Measurements from ENCODE around the gene ZCCHC17.

The ZCCHC17 gene

DNA sequence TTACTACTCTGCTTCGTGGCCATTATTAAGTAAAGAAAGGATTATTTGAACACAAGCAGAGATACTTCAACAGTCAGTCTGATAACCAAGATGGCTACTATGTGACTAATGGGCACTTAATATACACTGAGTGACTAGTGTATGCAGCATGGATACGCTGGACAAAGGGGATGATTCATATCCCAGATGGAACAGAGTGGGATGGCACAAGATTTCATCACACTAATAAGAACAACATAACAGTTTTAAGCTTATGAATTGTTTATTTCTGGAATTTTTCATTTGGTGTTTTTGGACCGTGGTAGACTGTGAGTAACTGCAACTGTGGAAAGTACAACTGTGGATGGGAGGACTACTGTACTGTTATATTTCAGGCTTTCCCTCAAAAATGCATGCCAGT, 9.4 kb downstream of the ZCCHC17 start:
- no peak overlapping the region for H3K4me3 ChIP-seq (ENCODE audit: low read depth, low read length)
- TF ChIP-seq, protein P1, sequence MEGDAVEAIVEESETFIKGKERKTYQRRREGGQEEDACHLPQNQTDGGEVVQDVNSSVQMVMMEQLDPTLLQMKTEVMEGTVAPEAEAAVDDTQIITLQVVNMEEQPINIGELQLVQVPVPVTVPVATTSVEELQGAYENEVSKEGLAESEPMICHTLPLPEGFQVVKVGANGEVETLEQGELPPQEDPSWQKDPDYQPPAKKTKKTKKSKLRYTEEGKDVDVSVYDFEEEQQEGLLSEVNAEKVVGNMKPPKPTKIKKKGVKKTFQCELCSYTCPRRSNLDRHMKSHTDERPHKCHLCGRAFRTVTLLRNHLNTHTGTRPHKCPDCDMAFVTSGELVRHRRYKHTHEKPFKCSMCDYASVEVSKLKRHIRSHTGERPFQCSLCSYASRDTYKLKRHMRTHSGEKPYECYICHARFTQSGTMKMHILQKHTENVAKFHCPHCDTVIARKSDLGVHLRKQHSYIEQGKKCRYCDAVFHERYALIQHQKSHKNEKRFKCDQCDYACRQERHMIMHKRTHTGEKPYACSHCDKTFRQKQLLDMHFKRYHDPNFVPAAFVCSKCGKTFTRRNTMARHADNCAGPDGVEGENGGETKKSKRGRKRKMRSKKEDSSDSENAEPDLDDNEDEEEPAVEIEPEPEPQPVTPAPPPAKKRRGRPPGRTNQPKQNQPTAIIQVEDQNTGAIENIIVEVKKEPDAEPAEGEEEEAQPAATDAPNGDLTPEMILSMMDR (IDR thresholded peaks at IDR 0.05; ENCODE audit: low read depth, low read length, missing control alignments) = no peak
- DNase-seq (ENCODE audit: low read depth) = no peak

GRCh38 chr1:31308036-31308435, 11.2 kb downstream of the ZCCHC17 start:
- TF ChIP-seq, protein P1 (IDR thresholded peaks at IDR 0.05; ENCODE audit: low read depth, low read length, missing control alignments) = no peak
- no peak overlapping the region for H3K4me3 ChIP-seq (ENCODE audit: low read depth, low read length)
- no peak for DNase-seq (ENCODE audit: low read depth)

GRCh38 chr1:31310198-31310597, 13.4 kb downstream of the ZCCHC17 start:
- no peak for DNase-seq (ENCODE audit: low read depth)
- no peak overlapping the region for H3K4me3 ChIP-seq (ENCODE audit: low read depth, low read length)
- TF ChIP-seq, protein P1 (IDR thresholded peaks at IDR 0.05; ENCODE audit: low read depth, low read length, missing control alignments) = no peak

- H3K4me3 ChIP-seq (ENCODE audit: low read depth, low read length) = no peak overlapping the region
- no peak for DNase-seq (ENCODE audit: low read depth)
- TF ChIP-seq, protein P1 (IDR thresholded peaks at IDR 0.05; ENCODE audit: low read depth, low read length, missing control alignments) = no peak
Measured at GRCh38 chr1:31315902-31316301, 19.1 kb downstream of the ZCCHC17 start.

- no peak for DNase-seq (ENCODE audit: low read depth)
- TF ChIP-seq, protein P1 (IDR thresholded peaks at IDR 0.05; ENCODE audit: low read depth, low read length, missing control alignments) = no peak
- no peak overlapping the region for H3K4me3 ChIP-seq (ENCODE audit: low read depth, low read length)
Measured at GRCh38 chr1:31318146-31318545, 21.3 kb downstream of the ZCCHC17 start.

- no peak overlapping the region for H3K4me3 ChIP-seq (ENCODE audit: low read depth, low read length)
- TF ChIP-seq, protein P1 (IDR thresholded peaks at IDR 0.05; ENCODE audit: low read depth, low read length, missing control alignments) = no peak
- DNase-seq (ENCODE audit: low read depth) = no peak
Measured at GRCh38 chr1:31324093-31324492, 27.3 kb downstream of the ZCCHC17 start.

GRCh38 chr1:31324992-31325391, 28.2 kb downstream of the ZCCHC17 start:
- TF ChIP-seq, protein P1 (IDR thresholded peaks at IDR 0.05; ENCODE audit: low read depth, low read length, missing control alignments) = no peak
- no peak for DNase-seq (ENCODE audit: low read depth)
- H3K4me3 ChIP-seq (ENCODE audit: low read depth, low read length) = no peak overlapping the region

All from GM12864 (cell line).